K562 (cell line): ENCODE data around the gene TPRX2. TPM values are rescaled to one million over a fixed set of nuclear protein-coding genes. Genes with fewer than 3 reads are reported as not detected.

Source experiments
- ATAC-seq: fragments of 200-7000 bp; cut with Tn5 transposase; 3 replicates; pipeline ENCODE4 v1.9.1; 2020; ENCODE audit warnings: moderate library complexity
- BruUV-seq: library from RNA; stranded (reverse); fragments of 400-500 nt; replicated peaks from 2 replicates; lab custom pipeline; 2021; lab: Mats Ljungman, UMichigan
- CTCF ChIA-PET: fragments of 300-600 bp; formaldehyde crosslinking; extraction: SDS; loops from one replicate; lab custom pipeline; 2021; ENCODE audit warnings: low intra/inter-chr PET ratio; lab: Yijun Ruan, JAX
- POLR2A ChIA-PET: fragments of 300-600, 350-650 bp; sonication (Branson Sonifier 250); formaldehyde crosslinking; extraction: SDS; loops from one replicate; lab custom pipeline; 2021; ENCODE audit warnings: antibody characterized with exemption, inconsistent platforms; lab: Yijun Ruan, JAX
- DNase-seq, 4 experiments: peaks; one replicate each; pipeline versions ENCODE4 v3.0.0 to v3.0.0-alpha.2; 2011 to 2018; ENCODE audit warnings: low spot score in 3 of 4, mixed read lengths in 3 of 4; ENCODE audit errors: extremely low read depth in 1 of 4
- FAIRE-seq: peaks from 2 replicates; lab custom pipeline; 2011; peaks lifted over from hg19 to GRCh38; lab: Jason Lieb, UNC
- H2AFZ ChIP-seq: 2 replicates; pipeline ENCODE4 v1.6.0; 2011; ENCODE audit warnings: low read depth, low read length, control low read depth, inconsistent platforms
- H3K27ac ChIP-seq: fragments of 200-600 bp; 3 replicates; pipeline ENCODE4 v1.8.0; 2011; ENCODE audit warnings: low read depth, mild to moderate bottlenecking, control low read depth, inconsistent platforms, low read length, moderate library complexity, mixed read lengths; ENCODE audit errors: extremely low read depth
- H3K27me3 ChIP-seq, 2 experiments: fragments of 300-600 bp in 1 of 2; 2 replicates in 1 of 2; 3 replicates in 1 of 2; pipeline versions ENCODE4 v1.6.0 to v1.8.0; 2011; ENCODE audit warnings: inconsistent platforms in 2 of 2, low read length in 2 of 2, mild to moderate bottlenecking in 1 of 2, mixed read lengths in 1 of 2, moderate library complexity in 1 of 2; ENCODE audit not compliant: control insufficient read depth in 2 of 2, insufficient read depth in 2 of 2
- H3K36me3 ChIP-seq: fragments of 300-600 bp; 3 replicates; pipeline ENCODE4 v1.8.0; 2011; ENCODE audit warnings: mild to moderate bottlenecking, low read length, inconsistent platforms; ENCODE audit not compliant: control insufficient read depth, insufficient read depth
- H3K4me1 ChIP-seq, 2 experiments: fragments of 200-600 bp in 1 of 2; replicated peaks in 1 of 2; 2 replicates in 1 of 2; 3 replicates in 1 of 2; pipeline versions ENCODE4 v1.5.1 to v1.8.0; 2011; ENCODE audit warnings: inconsistent platforms in 2 of 2, low read length in 2 of 2, mild to moderate bottlenecking in 1 of 2, mixed read lengths in 1 of 2, moderate library complexity in 1 of 2; ENCODE audit not compliant: control insufficient read depth in 2 of 2, insufficient read depth in 2 of 2
- H3K4me2 ChIP-seq: 2 replicates; pipeline ENCODE4 v1.6.1; 2011; ENCODE audit warnings: low read length, control low read depth, inconsistent platforms, mixed read lengths; ENCODE audit not compliant: insufficient read depth
- H3K4me3 ChIP-seq: fragments of 200-600 bp; sonication (generic), shearing (Covaris generic); 2 replicates; pipeline ENCODE4 v1.5.1; 2016; ENCODE audit warnings: control low read depth, inconsistent platforms
- H3K79me2 ChIP-seq: fragments of 200-600 bp; 3 replicates; pipeline ENCODE4 v1.8.0; 2011; ENCODE audit warnings: low read length, inconsistent platforms; ENCODE audit not compliant: control insufficient read depth, insufficient read depth
- H3K9ac ChIP-seq, 2 experiments: 2 replicates each; pipeline versions ENCODE4 v1.6.0 to v1.6.1; 2011; ENCODE audit warnings: low read depth in 2 of 2, low read length in 2 of 2, control low read depth in 1 of 2, inconsistent platforms in 1 of 2, mild to moderate bottlenecking in 1 of 2, mixed read lengths in 1 of 2; ENCODE audit not compliant: insufficient read depth in 1 of 2
- H3K9me1 ChIP-seq: one replicate; pipeline ENCODE4 v1.6.0; 2011; ENCODE audit warnings: inconsistent platforms, mild to moderate bottlenecking, low read length, moderate library complexity; ENCODE audit not compliant: control insufficient read depth, insufficient read depth
- H3K9me3 ChIP-seq: replicated peaks from 2 replicates; pipeline ENCODE4 v1.5.1; 2011; ENCODE audit warnings: low read depth, low read length, inconsistent platforms; ENCODE audit not compliant: control insufficient read depth, insufficient read depth
- H4K20me1 ChIP-seq: replicated peaks from 2 replicates; pipeline ENCODE4 v1.6.1; 2011; ENCODE audit warnings: low read length, inconsistent platforms, mixed read lengths; ENCODE audit not compliant: control insufficient read depth, insufficient read depth
- BMI1 ChIP-seq: fragments of 150-350 bp; IDR thresholded peaks from 2 replicates; pipeline ENCODE4 v1.6.1; 2014; ENCODE audit warnings: low read length
- CGGBP1 ChIP-seq: fragments of 250-450 bp; sonication (Bioruptor Pico); IDR thresholded peaks from 2 replicates; pipeline ENCODE4 v1.9.0; 2021; ENCODE audit warnings: mild to moderate bottlenecking
- FOXK2 ChIP-seq, 2 experiments: fragments of 450-650 bp; IDR thresholded peaks in 1 of 2; conservative IDR thresholded peaks in 1 of 2; 2 replicates each; pipeline ENCODE4 v1.6.1; 2016; ENCODE audit warnings: low read depth in 2 of 2, mild to moderate bottlenecking in 1 of 2
- GABPB1 ChIP-seq: sonication (generic); formaldehyde crosslinking; IDR thresholded peaks from 2 replicates; pipeline ENCODE4 v1.8.0; 2022; ENCODE audit warnings: mild to moderate bottlenecking, missing genetic modification reagents
- GTF2B ChIP-seq: IDR thresholded peaks from 2 replicates; pipeline ENCODE4 v1.6.1; 2011; ENCODE audit not compliant: insufficient read length; ENCODE audit errors: extremely low read depth
- PHTF2 ChIP-seq: fragments of 250-450 bp; sonication (Bioruptor Pico); IDR thresholded peaks from 2 replicates; pipeline ENCODE4 v1.5.0; 2021; ENCODE audit warnings: mild to moderate bottlenecking
- SNRNP70 ChIP-seq: fragments of 200-400 bp; formaldehyde crosslinking; optimal IDR thresholded peaks from 2 replicates; pipeline ENCODE3; 2017; ENCODE audit warnings: low read depth, low read length
- SOX6 ChIP-seq: fragments of 450-650 bp; IDR thresholded peaks from 2 replicates; pipeline ENCODE4 v1.6.1; 2014; ENCODE audit warnings: mild to moderate bottlenecking
- U2AF2 ChIP-seq: fragments of 200-400 bp; formaldehyde crosslinking; optimal IDR thresholded peaks from 2 replicates; pipeline ENCODE3; 2017; ENCODE audit warnings: low read depth, mild to moderate bottlenecking, low read length
- ZC3H11A ChIP-seq: IDR thresholded peaks from 2 replicates; pipeline ENCODE4 v1.6.1; 2012; ENCODE audit warnings: low read depth, low read length, improper control_type of control experiment
- ZNF143 ChIP-seq: sonication (generic); formaldehyde crosslinking; IDR thresholded peaks from 2 replicates; pipeline ENCODE4 v1.9.0; 2022; ENCODE audit warnings: mild to moderate bottlenecking, missing genetic modification reagents
- ZNF282 ChIP-seq: sonication (generic); formaldehyde crosslinking; IDR thresholded peaks from 2 replicates; pipeline ENCODE4 v1.8.1; 2023; ENCODE audit warnings: missing genetic modification reagents
- ZNF436 ChIP-seq: fragments of 250-450, 450-650 bp; sonication (Bioruptor Pico); formaldehyde crosslinking; IDR thresholded peaks from 2 replicates; pipeline ENCODE4 v1.7.0; 2020; ENCODE audit warnings: mild to moderate bottlenecking
- ZNF561 ChIP-seq: fragments of 450-650 bp; formaldehyde crosslinking; conservative IDR thresholded peaks from 2 replicates; pipeline ENCODE4 v1.4.0; 2020; ENCODE audit warnings: mild to moderate bottlenecking, moderate library complexity
- ZSCAN32 ChIP-seq: fragments of 450-650 bp; formaldehyde crosslinking; IDR thresholded peaks from 2 replicates; pipeline ENCODE4 v1.4.0; 2020; ENCODE audit warnings: mild to moderate bottlenecking, moderate library complexity
- WGBS: fragments of 100-300 bp; shearing (Covaris generic); methylation state at CpG from one replicate; pipeline ENCODE4 v1.1.6; 2016; ENCODE audit warnings: low coverage, mixed read lengths; ENCODE audit not compliant: insufficient coverage; ENCODE audit errors: missing lambda C conversion rate; 5-methylcytosine and 5-hydroxymethylcytosine counted together
- in situ Hi-C: fragments of 300-500 bp; cut with MboI; formaldehyde crosslinking; loops from 4 replicates; pipeline ENCODE4 v1.15.0; 2018; ENCODE audit warnings: inconsistent platforms, mixed read lengths
- intact Hi-C: fragments of 100-400 bp; cut with micrococcal nuclease; formaldehyde crosslinking; loops from 2 replicates; pipeline ENCODE4 v1.14.2; 2022
- polyA plus RNA-seq, 8 experiments: library from polyadenylated mRNA; depleted of rRNA in 4 of 8; stranded (reverse) in 5 of 8; unstranded in 3 of 8; fragments of >200 nt; fragmentation: Nextera tagmentation in 2 of 8; fragmentation: Illumina TruSeq in 1 of 8; extraction: Ambion mirVana in 2 of 8; extraction: Trizol in 1 of 8; gene quantifications; 2 replicates each; pipeline versions ENCODE4 v1.2.1 to v1.2.3, GENCODE V29; 2011 to 2014; ENCODE audit warnings: inconsistent platforms in 1 of 8, missing spikeins in 1 of 8
- total RNA-seq, 7 experiments: library from RNA; depleted of rRNA in 6 of 7; stranded (reverse); fragments of >200 nt in 6 of 7; fragmentation: Illumina TruSeq in 2 of 7; extraction: Trizol in 2 of 7; gene quantifications; 2 replicates each; pipeline versions ENCODE4 v1.2.1 to v1.2.3, GENCODE V29; 2011 to 2021; ENCODE audit warnings: low replicate concordance in 1 of 7

Gene TPRX2
- total and polyA plus RNA-seq, 9 of the 15 experiments (the other 6 are each of a cell fraction or from before 2014, with no cell fraction given), result not detected

- DNase-seq, result no peak
- POLR2A ChIA-PET, result no interaction called here
- no TSS peak for BruUV-seq
- no peaks in the 10 kb centered on the region for H4K20me1 ChIP-seq
- no peak overlapping the region for H3K4me3 ChIP-seq
- no peaks in the 10 kb centered on the region; a peak in 1 of 5 replicates for H3K27me3 ChIP-seq
- ATAC-seq, result no peak
- peaks cover 0 to 3% of the 10 kb centered on the region in 2 experiments; a peak in 3 of 5 replicates for H3K4me1 ChIP-seq
- CTCF ChIA-PET, result no interaction called here
- no peak overlapping the region for H3K27ac ChIP-seq
- H3K9ac ChIP-seq, result no peak overlapping the region
- WGBS, result 33% methylated on average over 9 of the region's 10 CpGs
- intact Hi-C loops (no loop called here), in situ Hi-C loops (no loop called here)
- no peak overlapping the region for H3K4me2 ChIP-seq
- H3K36me3 ChIP-seq, result no peaks in the 10 kb centered on the region
- FAIRE-seq, result no peak
- no peaks in the 10 kb centered on the region; the same call in 1 of the 2 replicates for H3K9me3 ChIP-seq
- no peaks in the 10 kb centered on the region for H3K9me1 ChIP-seq
- no peak overlapping the region for H2AFZ ChIP-seq
- H3K79me2 ChIP-seq, result no peaks in the 10 kb centered on the region
- TF ChIP-seq ZSCAN32 (CRISPR knock-in tag) (no peak), ZNF436 (CRISPR knock-in tag) (no peak), SOX6 (no peak), CGGBP1 (CRISPR knock-in tag) (no peak), GTF2B (no peak), ZC3H11A (no peak), ZNF282 (CRISPR knock-in tag) (no peak), GABPB1 (CRISPR knock-in tag) (no peak), ZNF561 (no peak), ZNF143 (no peak), SNRNP70 (no peak), FOXK2 (conservative IDR thresholded peaks at IDR 0.05 in 1 of 2, IDR thresholded peaks at IDR 0.05 in 1 of 2; ENCODE audit: low read depth in 2 of 2) (no peak), U2AF2 (no peak), PHTF2 (CRISPR knock-in tag) (no peak), BMI1 (no peak)
Measured at GRCh38 chr19:47865166-47865565, 6.1 kb downstream of the TPRX2 start.
